Articular chondrocyte of knee joint (primary cell): ENCODE data around the gene TPM2. TPM values are rescaled to one million over a fixed set of nuclear protein-coding genes. Genes with fewer than 3 reads are reported as not detected.
A peak's percentile ranks its signal among the peaks of the same experiment; 100 is the strongest.

ENCODE experiments used
- small RNA-seq: library from RNA; depleted of rRNA; stranded (forward); fragments of <200 nt; gene quantifications from one replicate; pipeline ENCODE3, GENCODE V24; 2012
- total RNA-seq: library from RNA; depleted of rRNA; stranded (reverse); fragments of >200 nt; gene quantifications from 2 replicates; pipeline ENCODE4 v1.2.3, GENCODE V29; 2012

The TPM2 gene
- 755 and 824 TPM in 2 replicates for total RNA-seq

GRCh38 chr9:35689542-35690293 lies at the start of gene TPM2:
TSS of gene TPM2 (minus strand) at chr9:35689925. CDS start at chr9:35689817, 108 bp downstream.

GRCh38 chr9:35732185-35732799 lies 42.6 kb upstream of the TPM2 start, which contains the start of the genes CREB3 and TLN1:
TSS of gene CREB3 (plus strand) at chr9:35732666. CDS start at chr9:35732773, 107 bp downstream.
TSS of gene TLN1 (minus strand) at chr9:35732195. CDS start at chr9:35725694, 6,501 bp downstream.

GRCh38 chr9:35673132-35674024 lies 16.3 kb downstream of the TPM2 start, which contains the start of gene CA9:
TSS of gene CA9 (plus strand) at chr9:35673928. CDS start at chr9:35673960, 32 bp downstream.

GRCh38 chr9:35664531-35665470 lies 24.9 kb downstream of the TPM2 start, which contains the start of gene ARHGEF39:
TSS of gene ARHGEF39 (minus strand) at chr9:35665195. CDS start at chr9:35665169, 26 bp downstream.

GRCh38 chr9:35658137-35658967 lies 31.4 kb downstream of the TPM2 start, which contains the start of gene CCDC107:
TSS of gene CCDC107 (plus strand) at chr9:35658292. CDS start at chr9:35658380, 88 bp downstream.

GRCh38 chr9:35657546-35658136 lies 32.1 kb downstream of the TPM2 start, which contains the start of gene RMRP:
TSS of gene RMRP (minus strand) at chr9:35658019.

GRCh38 chr9:35650341-35651158 lies 39.2 kb downstream of the TPM2 start, which contains the start of gene SIT1:
TSS of gene SIT1 (minus strand) at chr9:35650931. CDS start at chr9:35650853, 78 bp downstream.

Small RNA genes lying within 50 kb of the gene (small RNA-seq; reads per million reads assigned to genes)
- gene MIR6853 (2.3 reads per million, percentile 75 among the genes with 10 or more reads in this experiment), gene RMRP (not detected), gene RN7SL22P (not detected)

Other genes with a start within 250 kb of the TPM2 start
- gene RUSC2, start 199.8 kb downstream of the TPM2 start, total RNA-seq, result 26.3 and 27.2 TPM in 2 replicates
- 12.5 and 18.9 TPM in 2 replicates for gene TESK1, start 84.7 kb downstream of the TPM2 start, total RNA-seq
- 2.7 and 2.8 TPM in 2 replicates for gene CD72, start 71.5 kb downstream of the TPM2 start, total RNA-seq
- gene SIT1, start 39.0 kb downstream of the TPM2 start, total RNA-seq, result 0.39 and 0.43 TPM in 2 replicates
- gene RMRP, start 31.9 kb downstream of the TPM2 start, total RNA-seq, result 17,926 and 21,117 TPM in 2 replicates
- 9.9 and 14.6 TPM in 2 replicates for gene CCDC107, start 31.6 kb downstream of the TPM2 start, total RNA-seq
- gene ARHGEF39, start 24.7 kb downstream of the TPM2 start, total RNA-seq, result 0.39 and 5.5 TPM in 2 replicates
- 0.86 and 2.2 TPM in 2 replicates for gene CA9, start 16.0 kb downstream of the TPM2 start, total RNA-seq
- 275 and 305 TPM in 2 replicates for gene TLN1, start 42.3 kb upstream of the TPM2 start, total RNA-seq
- gene CREB3, start 42.7 kb upstream of the TPM2 start, total RNA-seq, result 62.1 and 68.7 TPM in 2 replicates
- gene GBA2, start 59.3 kb upstream of the TPM2 start, total RNA-seq, result 25.0 and 31.8 TPM in 2 replicates
- gene RGP1, start 59.4 kb upstream of the TPM2 start, total RNA-seq, result 20.2 and 22.1 TPM in 2 replicates
- 1.4 and 11.6 TPM in 2 replicates for gene MSMP, start 64.4 kb upstream of the TPM2 start, total RNA-seq
- gene NPR2, start 101.7 kb upstream of the TPM2 start, total RNA-seq, result 29.2 and 38.3 TPM in 2 replicates
- gene SPAG8, start 122.3 kb upstream of the TPM2 start, total RNA-seq, result 0.52 and 1.2 TPM in 2 replicates
- gene HINT2, start 125.1 kb upstream of the TPM2 start, total RNA-seq, result 15.3 and 19.1 TPM in 2 replicates
- gene FAM221B, start 138.8 kb upstream of the TPM2 start, total RNA-seq, result not detected in 2 replicates
- gene TMEM8B, start 139.3 kb upstream of the TPM2 start, total RNA-seq, result 4.4 and 4.5 TPM in 2 replicates
- not detected in 2 replicates for gene OR13J1, start 180.5 kb upstream of the TPM2 start, total RNA-seq
- gene HRCT1, start 216.3 kb upstream of the TPM2 start, total RNA-seq, result 4.7 and 5.9 TPM in 2 replicates
- 0.26 and 0.54 TPM in 2 replicates for gene SPAAR, start 219.6 kb upstream of the TPM2 start, total RNA-seq